ENCODE data around the gene YWHAH. TPM values are rescaled to one million over a fixed set of nuclear protein-coding genes. Genes with fewer than 3 reads are reported as not detected.

The YWHAH gene
- 129 and 145 TPM in 2 replicates for total RNA-seq

GRCh38 chr22:31943978-31944699 lies at the start of gene YWHAH:
YWHAH (plus strand) TSS chr22:31944535; CDS start chr22:31944734, 199 bp downstream.

Other genes starting within 250 kb of the YWHAH start
- 10.6 and 10.7 TPM in 2 replicates for gene PRR14L, start 194.4 kb upstream of the YWHAH start, total RNA-seq
- 8.4 and 11.7 TPM in 2 replicates for gene DEPDC5, start 190.5 kb upstream of the YWHAH start, total RNA-seq
- not detected in 2 replicates for gene SLC5A1, start 98.7 kb downstream of the YWHAH start, total RNA-seq
- not detected in 2 replicates for gene C22orf42, start 214.8 kb downstream of the YWHAH start, total RNA-seq

All from myometrial cell (primary cell).